HG03039 (cell line): ENCODE measurements around the gene ZNF275.
"Not testable (repeated sequence)": the region's sequence is repeated elsewhere in the genome, so short reads cannot be mapped to it uniquely, and the experiment has no call there.

ENCODE experiments used
- ATAC-seq: cut with Tn5 transposase; IDR thresholded peaks from one replicate; pipeline ENCODE4 v1.9.1; 2021; ENCODE audit warnings: mild to moderate bottlenecking, moderate library complexity; ENCODE audit not compliant: unreplicated experiment

Gene ZNF275, protein sequence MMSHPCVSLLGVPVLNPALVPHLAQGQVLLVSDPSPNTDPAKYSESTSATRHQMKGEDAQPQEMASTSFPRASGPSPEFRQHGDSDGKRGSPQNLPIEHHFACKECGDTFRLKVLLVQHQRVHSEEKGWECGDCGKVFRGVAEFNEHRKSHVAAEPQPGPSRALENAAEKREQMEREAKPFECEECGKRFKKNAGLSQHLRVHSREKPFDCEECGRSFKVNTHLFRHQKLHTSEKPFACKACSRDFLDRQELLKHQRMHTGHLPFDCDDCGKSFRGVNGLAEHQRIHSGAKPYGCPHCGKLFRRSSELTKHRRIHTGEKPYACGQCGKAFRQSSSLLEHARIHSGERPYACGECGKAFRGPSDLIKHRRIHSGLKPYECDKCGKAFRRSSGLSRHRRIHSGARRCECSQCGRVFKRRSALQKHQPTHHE

DNA sequence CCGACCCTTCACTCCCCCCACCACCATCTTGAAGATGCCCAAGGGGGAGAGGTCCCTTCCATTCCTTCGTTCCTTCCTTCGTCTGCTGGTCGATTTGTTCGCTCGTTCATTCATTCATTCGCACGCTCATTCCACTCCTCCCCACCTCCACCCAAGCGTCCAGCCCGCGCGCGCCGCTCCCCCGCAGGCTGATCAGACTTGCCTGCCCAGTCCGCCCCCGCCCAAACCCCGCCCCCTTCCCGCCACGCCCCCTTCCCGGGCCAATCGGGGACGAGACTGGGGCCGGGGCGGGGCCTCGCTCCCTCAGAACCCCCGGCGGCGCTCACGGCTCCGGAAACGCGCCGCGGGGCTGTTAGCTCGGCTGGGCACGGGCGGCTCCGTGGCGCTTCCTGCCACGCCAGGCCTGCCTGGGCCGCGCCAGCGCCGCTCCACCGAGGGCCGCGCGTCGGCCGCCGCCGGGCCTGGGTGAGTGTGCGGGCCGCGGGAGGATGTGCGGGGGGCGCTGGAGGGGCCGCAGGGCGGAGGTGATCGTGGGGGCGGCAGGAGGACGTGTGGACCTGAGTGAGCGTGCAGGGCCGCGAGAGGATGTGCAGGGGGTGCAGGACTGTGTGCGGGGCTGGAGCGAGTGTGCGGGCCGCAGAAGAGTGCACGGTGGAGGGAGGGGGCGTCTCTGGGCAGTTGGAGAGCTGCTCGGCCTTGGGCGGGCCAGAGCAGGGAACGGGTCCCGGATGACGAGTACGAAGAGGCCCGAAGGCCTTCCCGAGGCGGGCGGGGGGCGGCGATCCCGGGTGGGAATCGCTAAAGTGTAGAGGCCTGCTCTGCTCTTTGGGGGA is at the start of gene ZNF275:
TSS of gene ZNF275 (plus strand) at position 333 of the 833 bp plus-strand sequence. CDS start 2,527 bp downstream, outside the sequence.
- peak; percentile 80 for ATAC-seq

DNA sequence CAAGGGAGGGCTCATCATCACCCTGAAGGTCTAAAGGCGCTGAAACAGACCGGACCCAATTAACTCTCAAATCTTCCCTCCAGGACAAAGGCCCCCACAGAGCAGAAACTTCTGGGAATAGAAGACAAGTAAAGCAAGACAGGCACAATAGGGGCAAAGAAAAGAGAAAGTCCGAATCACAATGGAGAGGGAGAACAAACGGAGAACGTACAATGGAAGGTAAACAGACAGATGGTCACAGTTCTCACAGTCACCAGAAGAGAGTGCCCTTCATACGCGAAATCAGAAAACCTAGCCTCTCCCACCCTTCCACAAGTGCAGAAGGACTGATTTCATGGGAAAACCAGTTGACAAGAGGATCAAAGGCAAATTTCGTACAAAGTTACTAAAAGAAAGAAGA is 48.3 kb upstream of the ZNF275 start:
- not testable (repeated sequence) for ATAC-seq

- ATAC-seq, result not testable (repeated sequence)
Measured at GRCh38 chrX:153288807-153289206, 45.1 kb upstream of the ZNF275 start.

- ATAC-seq, result not testable (repeated sequence)
Measured at GRCh38 chrX:153293485-153294071, 40.4 kb upstream of the ZNF275 start.

DNA sequence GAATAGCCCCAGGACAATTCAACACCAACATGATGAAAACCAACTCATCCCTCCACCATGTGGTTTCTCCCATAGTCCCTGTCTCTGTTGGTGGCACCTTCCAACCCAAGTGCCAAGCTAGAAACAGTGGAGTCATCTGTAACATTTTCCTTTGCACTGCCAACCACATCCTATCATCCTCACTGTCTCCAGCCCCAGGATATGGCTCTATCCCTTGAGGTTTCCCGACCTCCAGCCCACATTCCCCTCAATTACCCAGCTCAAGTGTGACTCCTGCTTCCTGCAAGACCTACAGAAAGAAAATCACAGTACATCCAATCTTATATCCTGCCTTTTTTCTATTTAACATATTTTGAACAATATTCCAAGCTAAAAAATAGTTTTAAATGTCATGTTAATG is 36.6 kb upstream of the ZNF275 start:
- no peak for ATAC-seq

DNA sequence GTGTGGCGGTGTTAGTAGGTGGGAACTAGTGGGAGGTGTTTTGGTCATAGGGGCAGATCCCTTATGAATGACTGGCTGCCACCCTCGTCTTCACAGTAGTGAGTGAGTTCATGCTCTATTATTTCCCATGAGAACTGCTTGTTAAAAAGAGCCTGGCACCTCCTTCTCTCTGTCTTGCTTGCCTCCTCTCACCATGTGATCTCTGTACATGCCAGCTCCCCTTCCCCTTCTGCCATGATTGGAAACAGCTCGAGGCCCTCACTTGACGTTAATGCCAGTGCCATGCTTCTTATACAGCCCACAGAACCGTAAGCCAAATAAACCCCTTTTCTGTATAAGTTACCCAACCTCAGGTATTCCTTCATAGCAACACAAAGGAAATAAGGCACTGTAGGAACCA is 34.1 kb upstream of the ZNF275 start:
- no peak for ATAC-seq

GRCh38 chrX:153301746-153302145 is 32.2 kb upstream of the ZNF275 start:
- ATAC-seq, result no peak

- ATAC-seq, result no peak
Measured at GRCh38 chrX:153302796-153303195, 31.2 kb upstream of the ZNF275 start.

- ATAC-seq, result no peak
Measured at GRCh38 chrX:153303276-153304262, 30.4 kb upstream of the ZNF275 start.

GRCh38 chrX:153304988-153305736 is 28.8 kb upstream of the ZNF275 start:
- no peak for ATAC-seq

DNA sequence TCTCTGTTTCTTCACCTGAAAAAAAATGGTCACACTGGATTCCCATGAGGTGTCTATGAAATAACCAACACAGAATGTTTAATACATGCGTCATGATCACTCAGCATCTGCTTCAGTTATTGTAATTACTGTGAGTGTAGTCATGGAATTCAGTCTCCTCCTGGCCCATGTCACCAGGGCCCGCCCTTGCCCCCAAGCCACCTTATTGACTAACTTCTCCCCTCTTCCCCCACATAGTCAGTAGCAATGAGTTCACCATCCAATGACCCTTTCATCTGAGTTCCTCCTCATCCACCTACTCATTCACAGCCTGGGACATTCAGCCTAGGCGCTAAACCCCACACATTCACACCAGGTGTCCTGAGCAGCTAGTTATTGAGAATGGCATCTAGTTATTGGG is 28.0 kb upstream of the ZNF275 start:
- no peak for ATAC-seq

GRCh38 chrX:153306527-153307115 is 27.3 kb upstream of the ZNF275 start:
- no peak for ATAC-seq

DNA sequence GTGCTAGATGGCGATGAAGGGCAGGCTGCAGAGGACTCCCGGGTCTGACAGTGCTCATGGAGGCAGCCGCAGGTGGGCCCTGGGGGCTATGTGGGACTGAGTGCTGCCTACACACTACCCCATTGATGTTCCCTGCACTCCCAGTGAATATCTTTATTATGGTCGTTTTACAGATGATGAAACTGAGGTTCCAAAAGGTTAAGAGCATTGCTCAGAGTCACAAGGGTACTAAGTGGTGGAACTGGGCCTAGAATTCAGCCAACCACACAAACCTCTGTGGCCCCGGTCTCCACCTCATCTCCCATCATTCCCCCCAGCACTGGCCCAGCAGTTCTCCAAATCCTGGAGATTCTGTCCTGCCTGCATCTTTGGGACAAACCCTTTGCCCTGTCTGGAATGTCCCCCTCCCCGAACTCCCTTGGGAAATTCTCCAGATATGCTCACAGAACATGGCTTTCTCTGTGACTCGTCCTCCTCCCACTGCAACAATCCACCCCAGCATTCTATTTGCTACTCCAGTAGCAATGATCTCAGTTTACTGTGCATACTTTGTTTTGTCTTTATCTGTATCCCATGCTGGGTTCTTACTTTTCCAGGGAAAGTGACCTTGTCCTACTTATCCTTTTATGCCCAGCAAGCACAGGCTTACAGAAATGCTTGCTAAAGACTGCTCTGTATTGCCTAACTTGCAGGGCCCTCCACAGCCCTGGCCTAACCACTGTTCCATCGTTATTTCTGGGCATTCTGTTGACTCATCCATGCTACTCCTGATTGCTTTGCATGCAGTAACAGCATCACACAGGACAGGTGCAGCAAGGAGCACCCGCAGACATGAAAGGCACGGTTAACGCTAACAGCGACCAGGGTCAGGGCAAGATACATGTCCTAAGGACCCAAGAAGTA is 26.4 kb upstream of the ZNF275 start:
- ATAC-seq, result no peak

GRCh38 chrX:153310901-153311300 is 23.1 kb upstream of the ZNF275 start:
- no peak for ATAC-seq

- no peak for ATAC-seq
Measured at GRCh38 chrX:153312041-153312440, 21.9 kb upstream of the ZNF275 start.

DNA sequence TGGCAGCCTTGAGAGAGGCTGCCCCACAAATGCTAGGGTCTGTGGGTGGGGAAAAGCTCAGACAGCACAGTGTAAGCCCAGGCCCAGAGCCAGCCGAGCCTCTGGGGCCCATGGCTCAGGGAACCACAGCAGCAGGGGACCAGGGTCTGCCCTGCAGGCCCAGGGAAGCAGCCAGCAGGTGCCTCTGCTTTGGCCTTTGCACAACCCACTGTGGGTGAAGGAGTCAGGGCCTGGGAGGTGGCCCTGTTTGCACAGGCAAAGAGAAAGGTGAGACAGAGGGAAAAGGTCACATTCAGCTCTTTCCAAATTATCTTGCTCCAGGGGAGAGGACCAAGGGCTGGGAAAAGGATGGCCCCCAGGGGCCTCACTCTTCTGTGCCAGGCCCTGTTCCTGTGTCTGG is 21.1 kb upstream of the ZNF275 start:
- no peak for ATAC-seq

GRCh38 chrX:153317306-153317705 is 16.6 kb upstream of the ZNF275 start:
- ATAC-seq, result no peak
